Endothelial cell of umbilical vein (primary cell): Measurements from ENCODE around the gene WNT7B. TPM values are rescaled to one million over a fixed set of nuclear protein-coding genes. Genes with fewer than 3 reads are reported as not detected.

Experiments used
- BruUV-seq: library from RNA; stranded (reverse); fragments of 400-500 nt; replicated peaks from 2 replicates; lab custom pipeline; 2021; lab: Mats Ljungman, UMichigan
- CTCF ChIA-PET: fragments of 300-600, 350-600 bp; sonication (Branson Sonifier 250); formaldehyde crosslinking; loops from one replicate; lab custom pipeline; 2021; ENCODE audit warnings: antibody characterized with exemption, inconsistent platforms; lab: Charles Lee
- POLR2A ChIA-PET: fragments of 300-600, 350-600 bp; sonication (Branson Sonifier 250); formaldehyde crosslinking; loops from one replicate; lab custom pipeline; 2021; ENCODE audit warnings: antibody characterized with exemption, inconsistent platforms; lab: Charles Lee
- DNase-seq: peaks from one replicate; pipeline ENCODE4 v3.0.0-alpha.2; 2011; ENCODE audit warnings: low read depth, low spot score
- FAIRE-seq: peaks from 2 replicates; lab custom pipeline; 2011; peaks lifted over from hg19 to GRCh38; lab: Jason Lieb, UNC
- H2AFZ ChIP-seq: 2 replicates; pipeline ENCODE4 v1.6.0; 2012; ENCODE audit warnings: low read depth, low read length, control low read depth, inconsistent platforms
- H3K27ac ChIP-seq: 2 replicates; pipeline ENCODE4 v1.5.1; 2011; ENCODE audit warnings: low read depth, mild to moderate bottlenecking, control low read depth, low read length, moderate library complexity; ENCODE audit not compliant: insufficient read depth
- H3K27me3 ChIP-seq, 2 experiments: 2 replicates each; pipeline versions ENCODE4 v1.6.0 to v1.6.1; 2011; ENCODE audit warnings: low read length in 2 of 2, mixed read lengths in 1 of 2; ENCODE audit not compliant: control insufficient read depth in 2 of 2, insufficient read depth in 2 of 2
- H3K36me3 ChIP-seq, 2 experiments: 2 replicates in 1 of 2; 3 replicates in 1 of 2; pipeline ENCODE4 v1.5.1; 2011; ENCODE audit warnings: low read length in 2 of 2, mild to moderate bottlenecking in 1 of 2, moderate library complexity in 1 of 2; ENCODE audit not compliant: control insufficient read depth in 2 of 2, insufficient read depth in 2 of 2; ENCODE audit errors: extremely low read depth in 1 of 2
- H3K4me1 ChIP-seq: 3 replicates; pipeline ENCODE4 v1.5.1; 2011; ENCODE audit warnings: mild to moderate bottlenecking, low read length; ENCODE audit not compliant: control insufficient read depth, insufficient read depth; ENCODE audit errors: extremely low read depth
- H3K4me2 ChIP-seq: 2 replicates; pipeline ENCODE4 v1.6.1; 2011; ENCODE audit warnings: low read length, control low read depth, mixed read lengths; ENCODE audit not compliant: insufficient read depth
- H3K4me3 ChIP-seq, 3 experiments: fragments of 200-600 bp in 1 of 3; sonication (generic), shearing (Covaris generic) in 1 of 3; replicated peaks in 1 of 3; 2 replicates each; pipeline ENCODE4 v1.5.1; 2011 to 2016; ENCODE audit warnings: control low read depth in 3 of 3, low read length in 3 of 3, mild to moderate bottlenecking in 2 of 3, inconsistent platforms in 1 of 3, low read depth in 1 of 3, moderate library complexity in 1 of 3; ENCODE audit not compliant: insufficient read depth in 1 of 3
- H3K79me2 ChIP-seq: 2 replicates; pipeline ENCODE4 v1.6.0; 2012; ENCODE audit warnings: low read length, inconsistent platforms; ENCODE audit not compliant: control insufficient read depth, insufficient read depth
- H3K9ac ChIP-seq: replicated peaks from 2 replicates; pipeline ENCODE3; 2011; ENCODE audit warnings: low read length, control low read depth; ENCODE audit not compliant: insufficient read depth; ENCODE audit errors: extremely low read depth
- H3K9me1 ChIP-seq: replicated peaks from 3 replicates; pipeline ENCODE4 v1.6.0; 2011; ENCODE audit warnings: mild to moderate bottlenecking, low read length; ENCODE audit not compliant: control insufficient read depth, insufficient read depth; ENCODE audit errors: extremely low read depth
- H3K9me3 ChIP-seq: replicated peaks from 2 replicates; pipeline ENCODE4 v1.5.1; 2012; ENCODE audit warnings: low read length, inconsistent platforms; ENCODE audit not compliant: control insufficient read depth, insufficient read depth
- H4K20me1 ChIP-seq: replicated peaks from 2 replicates; pipeline ENCODE3; 2011; ENCODE audit warnings: mild to moderate bottlenecking, low read length; ENCODE audit not compliant: control insufficient read depth, insufficient read depth; ENCODE audit errors: extremely low read depth
- EZH2 ChIP-seq: IDR thresholded peaks from 2 replicates; pipeline ENCODE4 v1.6.1; 2012; ENCODE audit warnings: borderline replicate concordance, low read depth, mild to moderate bottlenecking, moderate library complexity, low read length, inconsistent platforms; ENCODE audit not compliant: severe bottlenecking
- POLR2A ChIP-seq: IDR thresholded peaks from 2 replicates; pipeline ENCODE4 v1.6.1; 2012; ENCODE audit warnings: low read depth, mild to moderate bottlenecking, control low read depth, low read length
- POLR2AphosphoS5 ChIP-seq: IDR thresholded peaks from 2 replicates; pipeline ENCODE4 v1.6.1; 2012; ENCODE audit warnings: low read depth, mild to moderate bottlenecking, control low read depth, low read length, moderate library complexity; ENCODE audit not compliant: insufficient read depth
- dilution Hi-C: fragments of 300-500 bp; cut with MboI; formaldehyde crosslinking; loops from one replicate; pipeline ENCODE4 v1.15.0; 2019; ENCODE audit warnings: low sequenced_read_pairs; ENCODE audit not compliant: extremely low pct_ligation_motif_present
- intact Hi-C: fragments of 100-400 bp; cut with micrococcal nuclease; formaldehyde crosslinking; loops from one replicate; pipeline ENCODE4 v1.10.0; 2022
- polyA plus RNA-seq, 4 experiments: library from polyadenylated mRNA; depleted of rRNA in 3 of 4; stranded (reverse) in 3 of 4; unstranded in 1 of 4; fragments of >200 nt; gene quantifications; 2 replicates each; pipeline versions ENCODE4 v1.2.1 to v1.2.3, GENCODE V29; 2011 to 2012; ENCODE audit warnings: missing spikeins in 1 of 4
- total RNA-seq: library from RNA; stranded (reverse); gene quantifications from 2 replicates; pipeline ENCODE4 v1.2.3, GENCODE V29; 2021
- TF ChIP-seq, protein P1 (sequence below), 2 donors: IDR thresholded peaks; 1 replicate in 1 of 2; 2 replicates in 1 of 2; pipeline ENCODE4 v1.5.1; 2011; ENCODE audit warnings: low read length in 2 of 2, mild to moderate bottlenecking in 2 of 2, moderate library complexity in 2 of 2, control low read depth in 1 of 2, inconsistent platforms in 1 of 2, low read depth in 1 of 2; ENCODE audit not compliant: insufficient read depth in 1 of 2; ENCODE audit errors: extremely low read depth in 1 of 2

The WNT7B gene
- total and polyA plus RNA-seq, 2 donors (not counting 3 experiments of a cell fraction or from before 2014, with no cell fraction given), result not detected

DNA sequence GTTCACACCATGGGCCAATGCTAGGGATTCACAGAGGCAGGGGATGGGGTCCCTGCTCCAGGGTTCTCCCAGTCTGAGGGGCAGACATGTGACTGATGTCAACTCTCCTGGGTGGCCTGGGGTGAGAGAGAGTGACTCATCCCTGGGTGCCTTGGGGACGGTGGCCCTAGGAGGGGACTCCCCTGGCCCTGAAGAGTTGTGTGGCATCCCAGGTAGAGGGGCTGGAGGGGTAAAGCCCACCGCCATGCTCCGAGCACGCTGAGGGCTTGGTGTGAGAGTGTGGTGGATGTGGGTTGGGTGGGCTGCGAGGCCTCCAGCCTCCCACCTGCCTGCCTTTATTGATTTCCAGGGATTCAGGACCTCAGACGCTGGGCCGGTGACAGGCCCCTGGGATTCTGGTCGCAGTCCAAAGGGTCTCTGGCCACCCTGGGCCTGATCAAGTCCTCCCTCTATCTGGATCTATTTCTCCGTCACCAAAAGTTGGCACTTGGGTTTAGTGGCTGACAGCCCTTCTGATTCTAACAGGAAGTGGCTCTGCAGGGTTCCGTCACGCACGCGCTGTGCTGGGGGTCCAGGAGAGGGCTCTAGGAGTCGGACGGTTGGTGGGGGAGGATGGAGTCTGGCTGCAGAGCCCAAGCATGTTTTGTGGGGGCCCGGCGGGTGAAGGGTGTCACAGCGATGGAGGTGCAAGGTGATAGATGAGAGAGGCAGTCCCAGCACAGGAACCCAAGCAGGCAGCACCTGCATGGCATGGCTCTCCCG, 27.3 kb upstream of the WNT7B start:
- Histone ChIP-seq H3K4me3 (no peak overlapping the region), H4K20me1 (no peaks in the 10 kb centered on the region), H3K27ac (no peak overlapping the region), H3K9ac (no peak overlapping the region), H3K4me1 (peaks cover 23% of the 10 kb centered on the region), H3K9me3 (no peaks in the 10 kb centered on the region), H3K79me2 (no peaks in the 10 kb centered on the region), H3K9me1 (no peaks in the 10 kb centered on the region), H3K27me3 (no peaks in the 10 kb centered on the region), H3K4me2 (no peak overlapping the region), H2AFZ (no peak overlapping the region), H3K36me3 (no peaks in the 10 kb centered on the region)
- CTCF ChIA-PET, result interaction anchor here (1.9 to 4.8 kb wide), 3 partner anchors 8 to 113 kb away, joined by 9 to 241 read pairs (median 194); no protein-coding TSS in a partner anchor
- dilution Hi-C loops (no loop called here), intact Hi-C loops (no loop called here)
- BruUV-seq, result no TSS peak
- no peak for FAIRE-seq
- POLR2A ChIA-PET, result no interaction called here
- TF ChIP-seq POLR2A (no peak), POLR2AphosphoS5 (no peak), EZH2 (no peak)
- TF ChIP-seq, protein P1, sequence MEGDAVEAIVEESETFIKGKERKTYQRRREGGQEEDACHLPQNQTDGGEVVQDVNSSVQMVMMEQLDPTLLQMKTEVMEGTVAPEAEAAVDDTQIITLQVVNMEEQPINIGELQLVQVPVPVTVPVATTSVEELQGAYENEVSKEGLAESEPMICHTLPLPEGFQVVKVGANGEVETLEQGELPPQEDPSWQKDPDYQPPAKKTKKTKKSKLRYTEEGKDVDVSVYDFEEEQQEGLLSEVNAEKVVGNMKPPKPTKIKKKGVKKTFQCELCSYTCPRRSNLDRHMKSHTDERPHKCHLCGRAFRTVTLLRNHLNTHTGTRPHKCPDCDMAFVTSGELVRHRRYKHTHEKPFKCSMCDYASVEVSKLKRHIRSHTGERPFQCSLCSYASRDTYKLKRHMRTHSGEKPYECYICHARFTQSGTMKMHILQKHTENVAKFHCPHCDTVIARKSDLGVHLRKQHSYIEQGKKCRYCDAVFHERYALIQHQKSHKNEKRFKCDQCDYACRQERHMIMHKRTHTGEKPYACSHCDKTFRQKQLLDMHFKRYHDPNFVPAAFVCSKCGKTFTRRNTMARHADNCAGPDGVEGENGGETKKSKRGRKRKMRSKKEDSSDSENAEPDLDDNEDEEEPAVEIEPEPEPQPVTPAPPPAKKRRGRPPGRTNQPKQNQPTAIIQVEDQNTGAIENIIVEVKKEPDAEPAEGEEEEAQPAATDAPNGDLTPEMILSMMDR (IDR thresholded peaks at IDR 0.05; ENCODE audit: extremely low read depth in 1 of 2, insufficient read depth in 1 of 2, low read depth in 1 of 2, low read length in 2 of 2), result no peak
- DNase-seq, result no peak
